K562 (cell line): Measurements from ENCODE around the gene GLUL. TPM values are rescaled to one million over a fixed set of nuclear protein-coding genes. Genes with fewer than 3 reads are reported as not detected.

Experiments used
- AFF4 ChIP-seq: sonication (generic); formaldehyde crosslinking; IDR thresholded peaks from 2 replicates; pipeline ENCODE4 v1.8.0; 2023; ENCODE audit warnings: mild to moderate bottlenecking, missing genetic modification reagents
- BHLHE40 ChIP-seq: IDR thresholded peaks from 2 replicates; pipeline ENCODE4 v1.6.1; 2011; ENCODE audit warnings: low read length, improper control_type of control experiment
- BRCA1 ChIP-seq, 2 experiments: fragments of 450-650 bp in 1 of 2; sonication (generic) in 1 of 2; formaldehyde crosslinking in 1 of 2; IDR thresholded peaks; 2 replicates each; pipeline versions ENCODE4 v1.5.0 to v1.6.1; 2017 to 2020; ENCODE audit warnings: mild to moderate bottlenecking in 1 of 2, missing genetic modification reagents in 1 of 2
- CTCF ChIP-seq, 3 experiments: IDR thresholded peaks in 2 of 3; conservative IDR thresholded peaks in 1 of 3; 2 replicates each; pipeline ENCODE4 v1.5.1; 2011 to 2012; ENCODE audit warnings: low read length in 3 of 3, mild to moderate bottlenecking in 3 of 3, control low read depth in 2 of 3, improper control_type of control experiment in 1 of 3, inconsistent platforms in 1 of 3, low read depth in 1 of 3, mixed read lengths in 1 of 3, moderate library complexity in 1 of 3; ENCODE audit not compliant: insufficient read depth in 2 of 3
- ETS1 ChIP-seq: conservative IDR thresholded peaks from 2 replicates; pipeline ENCODE4 v1.6.1; 2011; ENCODE audit warnings: low read depth, mild to moderate bottlenecking, low read length; ENCODE audit not compliant: control insufficient read depth
- FOXP4 ChIP-seq: sonication (generic); formaldehyde crosslinking; IDR thresholded peaks from 2 replicates; pipeline ENCODE4 v1.8.0; 2022; ENCODE audit warnings: mild to moderate bottlenecking, missing genetic modification reagents, borderline replicate concordance
- PCBP2 ChIP-seq: fragments of 200-400 bp; formaldehyde crosslinking; IDR thresholded peaks from 2 replicates; pipeline ENCODE4 v1.6.1; 2018; ENCODE audit warnings: low read length, low read depth, mild to moderate bottlenecking, moderate library complexity; ENCODE audit not compliant: poor library complexity, severe bottlenecking
- POLR3G ChIP-seq: IDR thresholded peaks from 2 replicates; pipeline ENCODE4 v1.6.1; 2011; ENCODE audit not compliant: insufficient read length, insufficient replicate concordance; ENCODE audit errors: extremely low read depth
- SNRNP70 ChIP-seq: fragments of 200-400 bp; formaldehyde crosslinking; optimal IDR thresholded peaks from 2 replicates; pipeline ENCODE3; 2017; ENCODE audit warnings: low read depth, low read length
- SREBF2 ChIP-seq: sonication (generic); formaldehyde crosslinking; IDR thresholded peaks from 2 replicates; pipeline ENCODE4 v1.4.0; 2020; ENCODE audit warnings: mild to moderate bottlenecking, missing genetic modification reagents
- ZNF77 ChIP-seq: fragments of 250-450 bp; sonication (Bioruptor Pico); IDR thresholded peaks from 2 replicates; pipeline ENCODE4 v1.5.0; 2020
- polyA plus RNA-seq, 8 experiments: library from polyadenylated mRNA; depleted of rRNA in 4 of 8; stranded (reverse) in 5 of 8; unstranded in 3 of 8; fragments of >200 nt; fragmentation: Nextera tagmentation in 2 of 8; fragmentation: Illumina TruSeq in 1 of 8; extraction: Ambion mirVana in 2 of 8; extraction: Trizol in 1 of 8; gene quantifications; 2 replicates each; pipeline versions ENCODE4 v1.2.1 to v1.2.3, GENCODE V29; 2011 to 2014; ENCODE audit warnings: inconsistent platforms in 1 of 8, missing spikeins in 1 of 8
- total RNA-seq, 7 experiments: library from RNA; depleted of rRNA in 6 of 7; stranded (reverse); fragments of >200 nt in 6 of 7; fragmentation: Illumina TruSeq in 2 of 7; extraction: Trizol in 2 of 7; gene quantifications; 2 replicates each; pipeline versions ENCODE4 v1.2.1 to v1.2.3, GENCODE V29; 2011 to 2021; ENCODE audit warnings: low replicate concordance in 1 of 7
- TF ChIP-seq, protein P1 (sequence below): fragments of 450-650 bp; IDR thresholded peaks from 2 replicates; pipeline ENCODE4 v1.6.1; 2016; ENCODE audit warnings: low read depth, mild to moderate bottlenecking, moderate library complexity
- TF ChIP-seq, protein P2 (sequence below): fragments of 450-650 bp; IDR thresholded peaks from 2 replicates; pipeline ENCODE4 v1.6.1; 2016; ENCODE audit warnings: borderline replicate concordance

Gene GLUL
- total and polyA plus RNA-seq, 9 of the 15 experiments (the other 6 are each of a cell fraction or from before 2014, with no cell fraction given): 1,088 to 4,222 (median 1,338) TPM

DNA sequence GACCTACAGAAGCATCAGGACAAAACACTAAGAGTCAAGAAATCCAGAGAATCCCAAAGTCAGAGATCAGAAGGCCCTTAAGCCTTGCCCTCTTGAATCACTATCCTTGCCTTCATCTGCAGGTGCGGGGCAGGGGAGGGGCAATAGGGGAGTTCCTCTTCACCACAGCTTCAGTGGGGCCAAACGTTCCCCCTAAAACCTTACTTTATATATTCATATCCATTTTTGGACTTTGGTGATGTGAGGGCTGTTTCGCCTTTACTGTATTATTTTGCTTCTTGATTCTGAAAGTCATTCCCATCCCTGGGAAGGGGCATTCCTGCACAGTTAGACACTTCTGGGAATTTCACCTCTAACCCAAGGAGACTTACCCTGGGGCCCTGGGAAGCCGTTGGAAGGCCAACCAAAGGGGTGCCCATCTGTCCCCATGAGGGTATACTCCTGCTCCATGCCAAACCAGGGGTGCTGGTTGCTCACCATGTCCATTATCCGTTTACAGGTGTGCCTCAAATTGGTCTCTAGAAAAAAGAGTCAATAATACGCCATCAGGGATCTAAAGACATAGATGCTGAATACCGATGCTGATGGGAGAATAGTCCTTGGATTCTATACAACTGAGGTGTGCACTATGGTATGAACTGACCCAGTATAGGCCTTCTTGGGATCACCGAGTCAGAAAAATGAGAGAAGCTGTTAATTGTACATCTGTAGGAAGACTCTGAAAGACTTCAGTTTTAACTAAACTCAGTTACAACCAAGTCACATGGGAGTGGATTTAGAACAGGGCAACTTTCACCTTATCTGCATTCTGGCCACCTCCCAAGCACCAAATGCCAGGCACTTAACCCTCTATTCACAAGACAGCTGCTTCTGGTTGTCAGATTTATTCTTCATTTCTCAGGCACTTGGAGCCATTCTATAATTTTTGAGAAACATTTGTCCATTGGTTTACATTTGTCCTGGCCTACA is 5.4 kb downstream of the GLUL start (continued):
- 0 out of 2 replicates have a peak, but pooled peaks have one; percentile 57 for TF ChIP-seq AFF4 (CRISPR knock-in tag)
- TF ChIP-seq ZNF77 (CRISPR knock-in tag): no peak
- TF ChIP-seq BRCA1 (IDR thresholded peaks at IDR 0.05): no peak
- TF ChIP-seq BRCA1 (CRISPR knock-in tag; IDR thresholded peaks at IDR 0.05): no peak
- no peak for TF ChIP-seq POLR3G
- TF ChIP-seq ETS1: no peak
- TF ChIP-seq CTCF (IDR thresholded peaks at IDR 0.05 in 2 of 3, conservative IDR thresholded peaks at IDR 0.05 in 1 of 3; ENCODE audit: insufficient read depth in 2 of 3, low read depth in 1 of 3, low read length in 3 of 3): no peak
- TF ChIP-seq PCBP2: no peak
- no peak for TF ChIP-seq SREBF2 (CRISPR knock-in tag)
- TF ChIP-seq, protein P1, sequence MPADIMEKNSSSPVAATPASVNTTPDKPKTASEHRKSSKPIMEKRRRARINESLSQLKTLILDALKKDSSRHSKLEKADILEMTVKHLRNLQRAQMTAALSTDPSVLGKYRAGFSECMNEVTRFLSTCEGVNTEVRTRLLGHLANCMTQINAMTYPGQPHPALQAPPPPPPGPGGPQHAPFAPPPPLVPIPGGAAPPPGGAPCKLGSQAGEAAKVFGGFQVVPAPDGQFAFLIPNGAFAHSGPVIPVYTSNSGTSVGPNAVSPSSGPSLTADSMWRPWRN: no peak
- no peak for TF ChIP-seq FOXP4
- TF ChIP-seq, protein P2, sequence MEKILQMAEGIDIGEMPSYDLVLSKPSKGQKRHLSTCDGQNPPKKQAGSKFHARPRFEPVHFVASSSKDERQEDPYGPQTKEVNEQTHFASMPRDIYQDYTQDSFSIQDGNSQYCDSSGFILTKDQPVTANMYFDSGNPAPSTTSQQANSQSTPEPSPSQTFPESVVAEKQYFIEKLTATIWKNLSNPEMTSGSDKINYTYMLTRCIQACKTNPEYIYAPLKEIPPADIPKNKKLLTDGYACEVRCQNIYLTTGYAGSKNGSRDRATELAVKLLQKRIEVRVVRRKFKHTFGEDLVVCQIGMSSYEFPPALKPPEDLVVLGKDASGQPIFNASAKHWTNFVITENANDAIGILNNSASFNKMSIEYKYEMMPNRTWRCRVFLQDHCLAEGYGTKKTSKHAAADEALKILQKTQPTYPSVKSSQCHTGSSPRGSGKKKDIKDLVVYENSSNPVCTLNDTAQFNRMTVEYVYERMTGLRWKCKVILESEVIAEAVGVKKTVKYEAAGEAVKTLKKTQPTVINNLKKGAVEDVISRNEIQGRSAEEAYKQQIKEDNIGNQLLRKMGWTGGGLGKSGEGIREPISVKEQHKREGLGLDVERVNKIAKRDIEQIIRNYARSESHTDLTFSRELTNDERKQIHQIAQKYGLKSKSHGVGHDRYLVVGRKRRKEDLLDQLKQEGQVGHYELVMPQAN: no peak
- no peak for TF ChIP-seq BHLHE40
- no peak for TF ChIP-seq SNRNP70
